Measurements from ENCODE around the gene BRIP1. TPM values are rescaled to one million over a fixed set of nuclear protein-coding genes. Genes with fewer than 3 reads are reported as not detected.

BRIP1 gene
- total RNA-seq, 1 experiment from 2014 or later: 13.8 TPM

GRCh38 chr17:61786088-61786487 lies 77.2 kb downstream of the BRIP1 start:
- H3K4me3 Mint-ChIP-seq: no peak overlapping the region
- TF ChIP-seq GRHL2 (CRISPR knock-in tag; IDR thresholded peaks at IDR 0.05; ENCODE audit: insufficient replicate concordance, severe bottlenecking) (no peak), ATF1 (CRISPR knock-in tag; IDR thresholded peaks at IDR 0.05) (no peak), ZNF121 (CRISPR knock-in tag; IDR thresholded peaks at IDR 0.05) (no peak), ZNF425 (CRISPR knock-in tag; conservative IDR thresholded peaks at IDR 0.05) (no peak)
- H3K4me1 Mint-ChIP-seq: no peaks in the 10 kb centered on the region
- ATAC-seq: no peak
- no peaks in the 10 kb centered on the region for H3K27me3 Mint-ChIP-seq (ENCODE audit: low read depth)
- ChIA-PET POLR2A (no interaction called here), CTCF (no interaction called here)
- H3K9me3 Mint-ChIP-seq: peaks cover 5% of the 10 kb centered on the region; the same call in 1 of the 2 replicates
- peaks cover 5% of the 10 kb centered on the region for H3K36me3 Mint-ChIP-seq
- no peak for DNase-seq (ENCODE audit: low spot score)
- H3K27ac Mint-ChIP-seq: no peak overlapping the region

DNA sequence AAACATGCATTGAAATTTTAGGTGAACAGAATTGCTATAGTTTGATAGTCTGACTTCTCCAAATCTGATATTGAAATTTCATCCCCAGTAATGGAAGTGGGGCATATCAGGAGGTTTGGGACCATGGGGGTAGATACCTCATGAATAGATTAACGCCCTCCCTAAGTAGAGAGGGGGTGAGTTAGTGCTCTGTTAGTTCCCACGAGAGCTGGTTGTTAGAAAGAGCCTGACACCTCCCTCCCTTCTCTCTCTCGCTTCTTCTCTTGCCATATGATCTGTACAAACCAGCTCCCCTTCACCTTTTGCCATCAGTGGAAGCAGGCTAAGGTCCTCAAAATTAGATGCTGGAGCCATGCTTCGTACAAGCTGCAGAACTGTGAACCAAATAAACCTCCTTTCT lies 78.8 kb downstream of the BRIP1 start:
- DNase-seq (ENCODE audit: low spot score) (no peak), ATAC-seq (no peak)
- POLR2A ChIA-PET: no interaction called here
- H3K27ac Mint-ChIP-seq: no peak overlapping the region
- CTCF ChIA-PET: no interaction called here
- no peaks in the 10 kb centered on the region for H3K4me1 Mint-ChIP-seq
- H3K27me3 Mint-ChIP-seq (ENCODE audit: low read depth): no peaks in the 10 kb centered on the region
- no peaks in the 10 kb centered on the region for H3K9me3 Mint-ChIP-seq
- H3K4me3 Mint-ChIP-seq: no peak overlapping the region
- H3K36me3 Mint-ChIP-seq: no peaks in the 10 kb centered on the region
- TF ChIP-seq KAT7 (CRISPR knock-in tag; IDR thresholded peaks at IDR 0.05; ENCODE audit: borderline replicate concordance) (no peak), ZNF396 (CRISPR knock-in tag; IDR thresholded peaks at IDR 0.05; ENCODE audit: borderline replicate concordance) (no peak), JUN (CRISPR knock-in tag; IDR thresholded peaks at IDR 0.05) (no peak), JAZF1 (CRISPR knock-in tag; IDR thresholded peaks at IDR 0.05) (no peak), STAT6 (CRISPR knock-in tag; conservative IDR thresholded peaks at IDR 0.05; ENCODE audit: low read depth) (no peak)
- TF ChIP-seq, protein P1, sequence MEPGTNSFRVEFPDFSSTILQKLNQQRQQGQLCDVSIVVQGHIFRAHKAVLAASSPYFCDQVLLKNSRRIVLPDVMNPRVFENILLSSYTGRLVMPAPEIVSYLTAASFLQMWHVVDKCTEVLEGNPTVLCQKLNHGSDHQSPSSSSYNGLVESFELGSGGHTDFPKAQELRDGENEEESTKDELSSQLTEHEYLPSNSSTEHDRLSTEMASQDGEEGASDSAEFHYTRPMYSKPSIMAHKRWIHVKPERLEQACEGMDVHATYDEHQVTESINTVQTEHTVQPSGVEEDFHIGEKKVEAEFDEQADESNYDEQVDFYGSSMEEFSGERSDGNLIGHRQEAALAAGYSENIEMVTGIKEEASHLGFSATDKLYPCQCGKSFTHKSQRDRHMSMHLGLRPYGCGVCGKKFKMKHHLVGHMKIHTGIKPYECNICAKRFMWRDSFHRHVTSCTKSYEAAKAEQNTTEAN (CRISPR knock-in tag; IDR thresholded peaks at IDR 0.05): no peak
- TF ChIP-seq, protein P2, sequence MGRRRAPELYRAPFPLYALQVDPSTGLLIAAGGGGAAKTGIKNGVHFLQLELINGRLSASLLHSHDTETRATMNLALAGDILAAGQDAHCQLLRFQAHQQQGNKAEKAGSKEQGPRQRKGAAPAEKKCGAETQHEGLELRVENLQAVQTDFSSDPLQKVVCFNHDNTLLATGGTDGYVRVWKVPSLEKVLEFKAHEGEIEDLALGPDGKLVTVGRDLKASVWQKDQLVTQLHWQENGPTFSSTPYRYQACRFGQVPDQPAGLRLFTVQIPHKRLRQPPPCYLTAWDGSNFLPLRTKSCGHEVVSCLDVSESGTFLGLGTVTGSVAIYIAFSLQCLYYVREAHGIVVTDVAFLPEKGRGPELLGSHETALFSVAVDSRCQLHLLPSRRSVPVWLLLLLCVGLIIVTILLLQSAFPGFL (CRISPR knock-in tag; IDR thresholded peaks at IDR 0.05; ENCODE audit: borderline replicate concordance): no peak

DNA sequence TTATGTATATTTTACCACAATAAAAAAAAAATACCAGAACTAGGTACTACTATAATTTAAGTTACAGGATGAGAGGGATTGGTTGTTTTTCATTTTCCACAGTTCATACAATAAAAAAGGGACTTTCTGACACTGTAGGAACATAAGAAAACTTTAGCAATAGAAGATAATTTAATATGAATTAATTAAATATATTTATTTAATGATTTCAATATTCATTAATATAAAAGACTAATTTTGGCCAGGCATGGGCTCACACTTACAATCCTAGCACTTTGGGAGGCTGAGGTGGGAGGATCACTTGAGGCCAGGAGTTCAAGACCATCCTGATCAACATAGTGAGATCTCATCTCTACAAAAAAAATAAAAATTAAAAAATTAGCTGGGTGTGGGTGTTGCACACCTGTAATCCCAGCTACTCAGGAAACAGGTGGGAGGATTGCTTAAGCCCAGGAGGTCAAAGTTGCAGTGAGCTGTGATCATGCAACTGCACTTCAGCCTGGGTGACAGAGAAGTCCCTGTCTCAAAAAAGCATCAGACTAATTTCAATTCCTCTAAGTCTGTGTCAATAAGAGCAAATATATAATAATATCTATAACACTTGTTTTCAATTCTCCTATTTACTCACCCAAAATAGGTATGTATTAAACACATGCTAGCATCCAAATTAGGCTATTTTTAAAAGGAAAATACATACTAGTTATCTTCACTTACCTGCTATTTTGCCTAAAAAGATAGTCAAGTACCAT lies 79.6 kb downstream of the BRIP1 start:
- Mint-ChIP-seq H3K27me3 (ENCODE audit: low read depth) (no peaks in the 10 kb centered on the region), H3K4me3 (no peak overlapping the region), H3K27ac (no peak overlapping the region), H3K4me1 (no peaks in the 10 kb centered on the region), H3K36me3 (no peaks in the 10 kb centered on the region), H3K9me3 (no peaks in the 10 kb centered on the region)
- no peak for DNase-seq (ENCODE audit: low spot score)
- TF ChIP-seq ZNF138 (CRISPR knock-in tag; conservative IDR thresholded peaks at IDR 0.05): no peak
- no peak for TF ChIP-seq ZNF671 (CRISPR knock-in tag; IDR thresholded peaks at IDR 0.05)
- peak; percentile 93 for TF ChIP-seq HMGA2 (CRISPR knock-in tag; IDR thresholded peaks at IDR 0.05)
- CTCF ChIA-PET: no interaction called here
- POLR2A ChIA-PET: no interaction called here
- no peak for ATAC-seq
